ENCODE measurements around the gene PNPLA1.
A peak's percentile ranks its signal among the peaks of the same experiment; 100 is the strongest.

The PNPLA1 gene

GRCh38 chr6:36308514-36308913 is 38.7 kb downstream of the PNPLA1 start:
- TF ChIP-seq, protein P1, sequence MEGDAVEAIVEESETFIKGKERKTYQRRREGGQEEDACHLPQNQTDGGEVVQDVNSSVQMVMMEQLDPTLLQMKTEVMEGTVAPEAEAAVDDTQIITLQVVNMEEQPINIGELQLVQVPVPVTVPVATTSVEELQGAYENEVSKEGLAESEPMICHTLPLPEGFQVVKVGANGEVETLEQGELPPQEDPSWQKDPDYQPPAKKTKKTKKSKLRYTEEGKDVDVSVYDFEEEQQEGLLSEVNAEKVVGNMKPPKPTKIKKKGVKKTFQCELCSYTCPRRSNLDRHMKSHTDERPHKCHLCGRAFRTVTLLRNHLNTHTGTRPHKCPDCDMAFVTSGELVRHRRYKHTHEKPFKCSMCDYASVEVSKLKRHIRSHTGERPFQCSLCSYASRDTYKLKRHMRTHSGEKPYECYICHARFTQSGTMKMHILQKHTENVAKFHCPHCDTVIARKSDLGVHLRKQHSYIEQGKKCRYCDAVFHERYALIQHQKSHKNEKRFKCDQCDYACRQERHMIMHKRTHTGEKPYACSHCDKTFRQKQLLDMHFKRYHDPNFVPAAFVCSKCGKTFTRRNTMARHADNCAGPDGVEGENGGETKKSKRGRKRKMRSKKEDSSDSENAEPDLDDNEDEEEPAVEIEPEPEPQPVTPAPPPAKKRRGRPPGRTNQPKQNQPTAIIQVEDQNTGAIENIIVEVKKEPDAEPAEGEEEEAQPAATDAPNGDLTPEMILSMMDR (IDR thresholded peaks at IDR 0.05; ENCODE audit: extremely low read depth, missing control alignments): no peak

DNA sequence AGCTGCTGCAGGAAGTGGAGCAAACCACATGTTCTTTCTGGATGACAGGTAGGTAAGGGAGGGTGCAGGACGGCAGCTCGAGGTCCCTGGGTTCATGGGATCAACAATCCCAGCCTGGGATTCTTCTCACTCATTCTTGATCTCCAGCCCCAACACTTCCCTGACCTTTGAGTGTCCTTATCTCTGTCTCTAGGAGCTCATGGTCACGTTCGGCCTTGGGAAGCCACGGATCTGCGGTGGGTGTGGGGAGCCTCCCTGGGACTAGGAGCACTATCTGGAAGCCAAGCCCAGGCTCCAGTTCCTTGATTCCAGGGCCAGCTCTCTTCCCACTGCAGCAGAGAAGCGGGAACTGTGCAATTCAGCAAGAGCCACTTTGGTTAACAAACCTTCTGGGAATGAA is 39.3 kb downstream of the PNPLA1 start:
- TF ChIP-seq, protein P1 (IDR thresholded peaks at IDR 0.05; ENCODE audit: extremely low read depth, missing control alignments): no peak
- no peak for DNase-seq (ENCODE audit: low spot score)

More at GRCh38 chr6:36308514-36308913, 38.7 kb downstream of the PNPLA1 start:
- DNase-seq (ENCODE audit: low spot score): no peak

GRCh38 chr6:36309900-36310299 is 40.0 kb downstream of the PNPLA1 start:
- no peak for DNase-seq (ENCODE audit: low spot score)
- TF ChIP-seq, protein P1 (IDR thresholded peaks at IDR 0.05; ENCODE audit: extremely low read depth, missing control alignments): no peak

- TF ChIP-seq, protein P1 (IDR thresholded peaks at IDR 0.05; ENCODE audit: extremely low read depth, missing control alignments): no peak
- DNase-seq (ENCODE audit: low spot score): peak; percentile 40
Measured at GRCh38 chr6:36312854-36313648, 43.2 kb downstream of the PNPLA1 start.

GRCh38 chr6:36313649-36313936 is 43.7 kb downstream of the PNPLA1 start:
- no peak for DNase-seq (ENCODE audit: low spot score)
- TF ChIP-seq, protein P1 (IDR thresholded peaks at IDR 0.05; ENCODE audit: extremely low read depth, missing control alignments): no peak

- TF ChIP-seq, protein P1 (IDR thresholded peaks at IDR 0.05; ENCODE audit: extremely low read depth, missing control alignments): no peak
- no peak for DNase-seq (ENCODE audit: low spot score)
Measured at GRCh38 chr6:36314221-36315014, 44.6 kb downstream of the PNPLA1 start.

DNA sequence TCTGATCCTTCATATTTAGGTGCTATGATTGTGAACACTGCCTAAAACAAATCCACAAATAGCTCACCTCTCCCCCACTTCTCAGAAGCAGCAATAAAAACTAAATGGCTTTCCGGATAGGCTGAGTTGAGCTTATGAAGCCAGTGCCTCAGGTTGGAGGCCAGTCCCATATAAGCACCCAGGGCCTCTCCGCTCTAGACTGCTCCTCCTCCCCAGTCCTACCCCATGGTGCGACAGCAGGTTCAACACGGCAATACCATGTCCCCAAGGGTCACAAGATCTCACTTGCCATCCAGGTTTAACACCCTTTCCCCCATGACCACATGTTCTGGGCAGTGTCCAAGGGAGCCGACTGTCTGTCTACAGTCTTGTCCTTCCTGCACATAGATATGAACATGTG is 46.1 kb downstream of the PNPLA1 start:
- DNase-seq (ENCODE audit: low spot score): no peak
- TF ChIP-seq, protein P1 (IDR thresholded peaks at IDR 0.05; ENCODE audit: extremely low read depth, missing control alignments): no peak
